WTC11 (cell line): ENCODE results near the gene WTIP. TPM values are rescaled to one million over a fixed set of nuclear protein-coding genes. Genes with fewer than 3 reads are reported as not detected.
"Not testable (repeated sequence)": the region's sequence is repeated elsewhere in the genome, so short reads cannot be mapped to it uniquely, and the experiment has no call there.

Experiments
- ATAC-seq: fragments of 200-7000 bp; cut with Tn5 transposase; 2 replicates; pipeline ENCODE4 v1.10.0; 2021; ENCODE audit warnings: mild to moderate bottlenecking, moderate library complexity
- CTCF ChIA-PET: fragments of 300-600 bp; sonication (Branson Sonifier 250); formaldehyde crosslinking; loops from one replicate; lab custom pipeline; 2021; ENCODE audit warnings: antibody characterized with exemption; lab: Charles Lee
- POLR2A ChIA-PET: fragments of 350-600 bp; sonication (Branson Sonifier 250); formaldehyde crosslinking; loops from one replicate; lab custom pipeline; 2021; ENCODE audit warnings: antibody characterized with exemption; lab: Charles Lee
- DNase-seq: peaks from one replicate; pipeline ENCODE4 v3.0.0; 2021; ENCODE audit warnings: low spot score
- H3K27ac Mint-ChIP-seq: 2 replicates; pipeline ENCODE4 v1.8.0; 2021; ENCODE audit warnings: mixed read lengths
- H3K27me3 Mint-ChIP-seq: 2 replicates; pipeline ENCODE4 v1.8.0; 2021; ENCODE audit warnings: low read depth, mild to moderate bottlenecking, moderate library complexity, mixed read lengths
- H3K36me3 Mint-ChIP-seq: 2 replicates; pipeline ENCODE4 v1.8.0; 2021; ENCODE audit warnings: mixed read lengths
- H3K4me1 Mint-ChIP-seq: 2 replicates; pipeline ENCODE4 v1.8.0; 2022; ENCODE audit warnings: mixed read lengths
- H3K4me3 Mint-ChIP-seq: 2 replicates; pipeline ENCODE4 v1.8.0; 2021; ENCODE audit warnings: mild to moderate bottlenecking, moderate library complexity, mixed read lengths
- H3K9me3 Mint-ChIP-seq: 2 replicates; pipeline ENCODE4 v1.8.0; 2021; ENCODE audit warnings: mixed read lengths
- CREB1 ChIP-seq: sonication (generic); formaldehyde crosslinking; IDR thresholded peaks from 2 replicates; pipeline ENCODE4 v1.8.0; 2023; ENCODE audit warnings: mild to moderate bottlenecking, missing genetic modification reagents
- ELF4 ChIP-seq: sonication (generic); formaldehyde crosslinking; IDR thresholded peaks from 2 replicates; pipeline ENCODE4 v1.8.1; 2022; ENCODE audit warnings: low read depth, mild to moderate bottlenecking, moderate library complexity, missing genetic modification reagents
- EMX1 ChIP-seq: fragments of 250-450 bp; sonication (Bioruptor Pico); IDR thresholded peaks from 2 replicates; pipeline ENCODE4 v1.8.0; 2021; ENCODE audit warnings: mild to moderate bottlenecking
- ETV6 ChIP-seq: sonication (generic); formaldehyde crosslinking; IDR thresholded peaks from 2 replicates; pipeline ENCODE4 v1.8.1; 2022; ENCODE audit warnings: mild to moderate bottlenecking, missing genetic modification reagents
- FOXP1 ChIP-seq: sonication (generic); formaldehyde crosslinking; IDR thresholded peaks from 2 replicates; pipeline ENCODE4 v1.8.0; 2022; ENCODE audit warnings: missing genetic modification reagents, mild to moderate bottlenecking, moderate library complexity, borderline replicate concordance
- FOXP4 ChIP-seq: sonication (generic); formaldehyde crosslinking; IDR thresholded peaks from 2 replicates; pipeline ENCODE4 v1.8.0; 2022; ENCODE audit warnings: mild to moderate bottlenecking, missing genetic modification reagents
- HMGA2 ChIP-seq: fragments of 250-450 bp; sonication (Bioruptor Pico); IDR thresholded peaks from 2 replicates; pipeline ENCODE4 v1.4.0; 2021; ENCODE audit warnings: mild to moderate bottlenecking, moderate library complexity
- JAZF1 ChIP-seq: fragments of 250-450 bp; sonication (Bioruptor Pico); IDR thresholded peaks from 2 replicates; pipeline ENCODE4 v1.9.0; 2021; ENCODE audit warnings: moderate library complexity, mild to moderate bottlenecking, inconsistent platforms
- MXD4 ChIP-seq: fragments of 250-450 bp; sonication (Bioruptor Pico); IDR thresholded peaks from 2 replicates; pipeline ENCODE4 v1.8.0; 2021; ENCODE audit warnings: mild to moderate bottlenecking, moderate library complexity, borderline replicate concordance
- MYBL2 ChIP-seq: sonication (generic); formaldehyde crosslinking; IDR thresholded peaks from 2 replicates; pipeline ENCODE4 v1.8.1; 2023; ENCODE audit warnings: mild to moderate bottlenecking, moderate library complexity, missing genetic modification reagents
- NFYB ChIP-seq: sonication (generic); formaldehyde crosslinking; conservative IDR thresholded peaks from 2 replicates; pipeline ENCODE4 v1.8.0; 2022; ENCODE audit warnings: low read depth, missing genetic modification reagents
- RORB ChIP-seq: fragments of 250-450 bp; sonication (Bioruptor Pico); IDR thresholded peaks from 2 replicates; pipeline ENCODE4 v1.9.0; 2021; ENCODE audit warnings: mild to moderate bottlenecking
- SMAD3 ChIP-seq: sonication (generic); formaldehyde crosslinking; IDR thresholded peaks from 2 replicates; pipeline ENCODE4 v1.8.0; 2022; ENCODE audit warnings: missing genetic modification reagents, mild to moderate bottlenecking, borderline replicate concordance
- SP1 ChIP-seq: sonication (generic); formaldehyde crosslinking; conservative IDR thresholded peaks from 2 replicates; pipeline ENCODE4 v1.8.1; 2022; ENCODE audit warnings: missing genetic modification reagents
- TCF7 ChIP-seq: sonication (generic); formaldehyde crosslinking; IDR thresholded peaks from 2 replicates; pipeline ENCODE4 v1.8.0; 2022; ENCODE audit warnings: mild to moderate bottlenecking, low read depth, missing genetic modification reagents, moderate library complexity
- ZNF232 ChIP-seq: sonication (generic); formaldehyde crosslinking; IDR thresholded peaks from 2 replicates; pipeline ENCODE4 v1.8.0; 2022; ENCODE audit warnings: mild to moderate bottlenecking, missing genetic modification reagents
- ZNF317 ChIP-seq: sonication (generic); formaldehyde crosslinking; IDR thresholded peaks from 2 replicates; pipeline ENCODE4 v1.8.1; 2023; ENCODE audit warnings: low read depth, mild to moderate bottlenecking, moderate library complexity, missing genetic modification reagents, borderline replicate concordance
- ZNF396 ChIP-seq: fragments of 250-450 bp; sonication (Bioruptor Pico); IDR thresholded peaks from 2 replicates; pipeline ENCODE4 v1.8.0; 2021; ENCODE audit warnings: mild to moderate bottlenecking, moderate library complexity, borderline replicate concordance
- total RNA-seq: library from RNA; stranded (reverse); gene quantifications from 3 replicates; pipeline ENCODE4 v1.2.3, GENCODE V29; 2021
- TF ChIP-seq, protein P1 (sequence below): fragments of 250-450 bp; sonication (Bioruptor Pico); IDR thresholded peaks from 2 replicates; pipeline ENCODE4 v1.9.0; 2021; ENCODE audit warnings: mild to moderate bottlenecking
- TF ChIP-seq, protein P2 (sequence below): sonication (generic); formaldehyde crosslinking; IDR thresholded peaks from 2 replicates; pipeline ENCODE4 v1.8.1; 2022; ENCODE audit warnings: mild to moderate bottlenecking, moderate library complexity, missing genetic modification reagents
- TF ChIP-seq, protein P3 (sequence below): sonication (generic); formaldehyde crosslinking; IDR thresholded peaks from 2 replicates; pipeline ENCODE4 v1.8.1; 2023; ENCODE audit warnings: mild to moderate bottlenecking, missing genetic modification reagents
- TF ChIP-seq, protein P4 (sequence below): sonication (generic); formaldehyde crosslinking; IDR thresholded peaks from 2 replicates; pipeline ENCODE4 v1.8.1; 2023; ENCODE audit warnings: mild to moderate bottlenecking, missing genetic modification reagents, moderate library complexity

WTIP gene
- total RNA-seq, 1 experiment from 2014 or later = 14.3 TPM

GRCh38 chr19:34475975-34476594 is 5.5 kb upstream of the WTIP start:
- H3K4me1 Mint-ChIP-seq = peaks cover 24% of the 10 kb centered on the region
- H3K27me3 Mint-ChIP-seq = peaks cover 18% of the 10 kb centered on the region
- H3K36me3 Mint-ChIP-seq = peaks cover 27% of the 10 kb centered on the region
- no peak overlapping the region for H3K4me3 Mint-ChIP-seq
- CTCF ChIA-PET = interaction anchor here (1.2 kb wide), 1 partner anchor 24 kb away, joined by 5 read pairs; no protein-coding TSS in a partner anchor
- no peak for DNase-seq
- peak overlapping the region; percentile 20; the same call in 1 of the 2 replicates for H3K27ac Mint-ChIP-seq
- POLR2A ChIA-PET = no interaction called here
- peaks cover 10% of the 10 kb centered on the region; the same call in 1 of the 2 replicates for H3K9me3 Mint-ChIP-seq
- TF ChIP-seq MXD4 (CRISPR knock-in tag) = no peak
- TF ChIP-seq, protein P1, sequence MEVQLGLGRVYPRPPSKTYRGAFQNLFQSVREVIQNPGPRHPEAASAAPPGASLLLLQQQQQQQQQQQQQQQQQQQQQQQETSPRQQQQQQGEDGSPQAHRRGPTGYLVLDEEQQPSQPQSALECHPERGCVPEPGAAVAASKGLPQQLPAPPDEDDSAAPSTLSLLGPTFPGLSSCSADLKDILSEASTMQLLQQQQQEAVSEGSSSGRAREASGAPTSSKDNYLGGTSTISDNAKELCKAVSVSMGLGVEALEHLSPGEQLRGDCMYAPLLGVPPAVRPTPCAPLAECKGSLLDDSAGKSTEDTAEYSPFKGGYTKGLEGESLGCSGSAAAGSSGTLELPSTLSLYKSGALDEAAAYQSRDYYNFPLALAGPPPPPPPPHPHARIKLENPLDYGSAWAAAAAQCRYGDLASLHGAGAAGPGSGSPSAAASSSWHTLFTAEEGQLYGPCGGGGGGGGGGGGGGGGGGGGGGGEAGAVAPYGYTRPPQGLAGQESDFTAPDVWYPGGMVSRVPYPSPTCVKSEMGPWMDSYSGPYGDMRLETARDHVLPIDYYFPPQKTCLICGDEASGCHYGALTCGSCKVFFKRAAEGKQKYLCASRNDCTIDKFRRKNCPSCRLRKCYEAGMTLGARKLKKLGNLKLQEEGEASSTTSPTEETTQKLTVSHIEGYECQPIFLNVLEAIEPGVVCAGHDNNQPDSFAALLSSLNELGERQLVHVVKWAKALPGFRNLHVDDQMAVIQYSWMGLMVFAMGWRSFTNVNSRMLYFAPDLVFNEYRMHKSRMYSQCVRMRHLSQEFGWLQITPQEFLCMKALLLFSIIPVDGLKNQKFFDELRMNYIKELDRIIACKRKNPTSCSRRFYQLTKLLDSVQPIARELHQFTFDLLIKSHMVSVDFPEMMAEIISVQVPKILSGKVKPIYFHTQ (CRISPR knock-in tag) = 0 out of 2 replicates have a peak, but pooled peaks have one; percentile 5
- no peak for TF ChIP-seq SMAD3 (CRISPR knock-in tag)
- TF ChIP-seq, protein P2, sequence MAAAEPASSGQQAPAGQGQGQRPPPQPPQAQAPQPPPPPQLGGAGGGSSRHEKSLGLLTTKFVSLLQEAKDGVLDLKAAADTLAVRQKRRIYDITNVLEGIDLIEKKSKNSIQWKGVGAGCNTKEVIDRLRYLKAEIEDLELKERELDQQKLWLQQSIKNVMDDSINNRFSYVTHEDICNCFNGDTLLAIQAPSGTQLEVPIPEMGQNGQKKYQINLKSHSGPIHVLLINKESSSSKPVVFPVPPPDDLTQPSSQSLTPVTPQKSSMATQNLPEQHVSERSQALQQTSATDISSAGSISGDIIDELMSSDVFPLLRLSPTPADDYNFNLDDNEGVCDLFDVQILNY (CRISPR knock-in tag) = no peak
- no peak for TF ChIP-seq CREB1 (CRISPR knock-in tag)
- no peak for TF ChIP-seq EMX1 (CRISPR knock-in tag)
- TF ChIP-seq ZNF396 (CRISPR knock-in tag) = no peak
- no peak for ATAC-seq

DNA sequence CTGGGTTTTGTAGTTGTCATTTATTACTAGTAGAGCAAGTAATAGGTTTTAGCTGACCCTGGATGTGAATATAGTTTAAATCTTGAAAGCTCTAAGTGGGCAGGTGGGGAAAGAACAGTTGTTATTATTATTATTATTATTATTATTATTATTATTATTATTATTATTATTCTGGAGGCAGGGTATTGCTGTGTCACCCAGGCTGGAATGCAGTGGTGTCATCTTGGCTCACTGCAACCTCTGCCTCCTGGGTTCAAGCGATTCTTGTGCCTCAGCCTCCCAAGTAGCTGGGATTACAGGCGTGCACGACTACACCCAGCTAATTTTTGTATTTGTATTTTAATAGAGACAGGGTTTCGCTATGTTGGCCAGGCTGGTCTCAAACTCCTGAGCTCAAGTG is 3.1 kb upstream of the WTIP start:
- DNase-seq, H3K27ac Mint-ChIP-seq, CTCF ChIA-PET, POLR2A ChIA-PET, ATAC-seq, H3K4me3 Mint-ChIP-seq, H3K9me3 Mint-ChIP-seq, H3K36me3 Mint-ChIP-seq: not testable (repeated sequence)
- H3K4me1 Mint-ChIP-seq = peaks cover 16% of the 10 kb centered on the region
- 0 out of 2 replicates have a peak, but pooled peaks have one; percentile 19 for TF ChIP-seq HMGA2 (CRISPR knock-in tag)
- peaks cover 28% of the 10 kb centered on the region for H3K27me3 Mint-ChIP-seq

DNA sequence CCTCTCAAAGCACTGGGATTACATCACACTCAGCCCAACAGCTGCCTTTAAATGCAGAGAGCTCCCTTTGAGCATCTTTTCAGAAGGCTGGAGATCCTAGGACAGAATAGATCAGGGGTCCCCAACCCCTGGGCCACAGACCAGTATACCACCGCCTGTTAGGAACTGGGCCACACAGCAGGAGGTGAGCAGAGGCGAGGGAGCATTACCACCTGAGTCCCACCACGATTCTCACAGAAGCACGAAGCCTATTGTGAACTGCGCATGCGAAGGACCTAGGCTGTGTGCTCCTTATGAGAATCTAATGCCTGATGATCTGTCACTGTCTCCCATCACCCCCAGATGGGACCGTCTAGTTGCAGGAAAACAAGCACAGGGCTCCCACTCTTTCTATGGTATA is 2.2 kb upstream of the WTIP start:
- Mint-ChIP-seq H3K4me1 (peaks cover 23% of the 10 kb centered on the region), H3K27ac (no peak overlapping the region), H3K4me3 (no peak overlapping the region), H3K36me3 (peaks cover 5% of the 10 kb centered on the region; the same call in 1 of the 2 replicates), H3K9me3 (peaks cover 10% of the 10 kb centered on the region; the same call in 1 of the 2 replicates), H3K27me3 (peaks cover 31% of the 10 kb centered on the region)
- ATAC-seq = no peak
- no peak for TF ChIP-seq TCF7 (CRISPR knock-in tag)
- no peak for TF ChIP-seq ZNF396 (CRISPR knock-in tag)
- TF ChIP-seq MYBL2 = no peak
- TF ChIP-seq ZNF317 (CRISPR knock-in tag) = no peak
- TF ChIP-seq, protein P3, sequence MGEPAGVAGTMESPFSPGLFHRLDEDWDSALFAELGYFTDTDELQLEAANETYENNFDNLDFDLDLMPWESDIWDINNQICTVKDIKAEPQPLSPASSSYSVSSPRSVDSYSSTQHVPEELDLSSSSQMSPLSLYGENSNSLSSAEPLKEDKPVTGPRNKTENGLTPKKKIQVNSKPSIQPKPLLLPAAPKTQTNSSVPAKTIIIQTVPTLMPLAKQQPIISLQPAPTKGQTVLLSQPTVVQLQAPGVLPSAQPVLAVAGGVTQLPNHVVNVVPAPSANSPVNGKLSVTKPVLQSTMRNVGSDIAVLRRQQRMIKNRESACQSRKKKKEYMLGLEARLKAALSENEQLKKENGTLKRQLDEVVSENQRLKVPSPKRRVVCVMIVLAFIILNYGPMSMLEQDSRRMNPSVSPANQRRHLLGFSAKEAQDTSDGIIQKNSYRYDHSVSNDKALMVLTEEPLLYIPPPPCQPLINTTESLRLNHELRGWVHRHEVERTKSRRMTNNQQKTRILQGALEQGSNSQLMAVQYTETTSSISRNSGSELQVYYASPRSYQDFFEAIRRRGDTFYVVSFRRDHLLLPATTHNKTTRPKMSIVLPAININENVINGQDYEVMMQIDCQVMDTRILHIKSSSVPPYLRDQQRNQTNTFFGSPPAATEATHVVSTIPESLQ (CRISPR knock-in tag) = no peak
- TF ChIP-seq RORB (CRISPR knock-in tag) = no peak
- TF ChIP-seq NFYB = no peak
- TF ChIP-seq, protein P4, sequence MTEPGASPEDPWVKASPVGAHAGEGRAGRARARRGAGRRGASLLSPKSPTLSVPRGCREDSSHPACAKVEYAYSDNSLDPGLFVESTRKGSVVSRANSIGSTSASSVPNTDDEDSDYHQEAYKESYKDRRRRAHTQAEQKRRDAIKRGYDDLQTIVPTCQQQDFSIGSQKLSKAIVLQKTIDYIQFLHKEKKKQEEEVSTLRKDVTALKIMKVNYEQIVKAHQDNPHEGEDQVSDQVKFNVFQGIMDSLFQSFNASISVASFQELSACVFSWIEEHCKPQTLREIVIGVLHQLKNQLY = no peak
- TF ChIP-seq JAZF1 (CRISPR knock-in tag) = no peak
- TF ChIP-seq ZNF232 (CRISPR knock-in tag) = no peak
- no peak for TF ChIP-seq ELF4
- no peak for TF ChIP-seq SP1 (CRISPR knock-in tag)
- TF ChIP-seq FOXP1 (CRISPR knock-in tag) = no peak
- TF ChIP-seq ETV6 (CRISPR knock-in tag) = no peak
- TF ChIP-seq FOXP4 (CRISPR knock-in tag) = no peak
- no peak for DNase-seq
- ChIA-PET CTCF (no interaction called here), POLR2A (no interaction called here)
